T-cell (primary cell): Measurements from ENCODE around the gene PMEPA1. TPM values are rescaled to one million over a fixed set of nuclear protein-coding genes. Genes with fewer than 3 reads are reported as not detected.

Experiments used
- ATAC-seq, 4 experiments: fragments of 200-7000 bp in 3 of 4; fragments of 150-1000 bp in 1 of 4; cut with Tn5 transposase; replicated peaks in 1 of 4; 1 replicate in 3 of 4; 2 replicates in 1 of 4; pipeline ENCODE4 v1.10.0; 2021; ENCODE audit warnings: moderate library complexity in 3 of 4, mild to moderate bottlenecking in 2 of 4, moderate number of reproducible peaks in 1 of 4
- CTCF ChIA-PET, 2 donors: fragments of 300-600 bp; sonication (Branson Sonifier 250); formaldehyde crosslinking; loops; one replicate each; lab custom pipeline; 2022; ENCODE audit warnings: antibody characterized with exemption in 2 of 2; lab: Charles Lee
- POLR2A ChIA-PET, 2 donors: fragments of 300-600 bp; sonication (Branson Sonifier 250); formaldehyde crosslinking; loops; one replicate each; lab custom pipeline; 2022; ENCODE audit warnings: antibody characterized with exemption in 2 of 2; lab: Charles Lee
- DNase-seq, 35 experiments: peaks; one replicate each; pipeline versions ENCODE4 v3.0.0 to v3.0.0-alpha.2; 2013 to 2023
- H3K27ac ChIP-seq: one replicate; pipeline ENCODE4 v1.5.1; 2013; ENCODE audit warnings: low read length
- H3K27me3 ChIP-seq, 2 experiments: replicated peaks in 1 of 2; 1 replicate in 1 of 2; 2 replicates in 1 of 2; pipeline versions ENCODE4 v1.6.1 to v1.7.0; 2013; ENCODE audit warnings: low read length in 1 of 2, mixed read lengths in 1 of 2; ENCODE audit not compliant: control insufficient read depth in 2 of 2, insufficient read depth in 2 of 2; ENCODE audit errors: extremely low read depth in 1 of 2
- H3K36me3 ChIP-seq, 2 donors: 1 replicate in 1 of 2; 2 replicates in 1 of 2; pipeline versions ENCODE4 v1.6.1 to v1.7.0; 2013; ENCODE audit warnings: low read length in 1 of 2; ENCODE audit not compliant: control insufficient read depth in 2 of 2, insufficient read depth in 1 of 2; ENCODE audit errors: extremely low read depth in 1 of 2
- H3K4me1 ChIP-seq, 2 experiments: 1 replicate in 1 of 2; 2 replicates in 1 of 2; pipeline versions ENCODE4 v1.6.1 to v1.7.0; 2013; ENCODE audit warnings: low read length in 2 of 2, mixed read lengths in 1 of 2; ENCODE audit not compliant: insufficient read depth in 2 of 2, control insufficient read depth in 1 of 2; ENCODE audit errors: extremely low read depth in 1 of 2
- H3K4me3 ChIP-seq, 2 donors: 1 replicate in 1 of 2; 2 replicates in 1 of 2; pipeline versions ENCODE4 v1.5.1 to v1.7.0; 2013; ENCODE audit warnings: mild to moderate bottlenecking in 2 of 2, low read length in 1 of 2, moderate library complexity in 1 of 2; ENCODE audit not compliant: control insufficient read depth in 1 of 2; ENCODE audit errors: extremely low read depth in 1 of 2
- H3K9me3 ChIP-seq: 2 replicates; pipeline ENCODE4 v1.7.0; 2013
- H3K27ac Mint-ChIP-seq, 2 donors: one replicate each; pipeline ENCODE4 v1.8.0; 2020 to 2021; ENCODE audit warnings: mild to moderate bottlenecking in 2 of 2, mixed read lengths in 2 of 2
- H3K27me3 Mint-ChIP-seq, 2 donors: one replicate each; pipeline ENCODE4 v1.8.0; 2021 to 2022; ENCODE audit warnings: mixed read lengths in 2 of 2
- H3K36me3 Mint-ChIP-seq: one replicate; pipeline ENCODE4 v1.8.0; 2021; ENCODE audit warnings: mixed read lengths
- H3K4me1 Mint-ChIP-seq, 3 donors: one replicate each; pipeline ENCODE4 v1.8.0; 2020 to 2022; ENCODE audit warnings: mixed read lengths in 3 of 3, mild to moderate bottlenecking in 1 of 3
- H3K4me3 Mint-ChIP-seq, 3 donors: one replicate each; pipeline ENCODE4 v1.8.0; 2020 to 2022; ENCODE audit warnings: mild to moderate bottlenecking in 3 of 3, mixed read lengths in 3 of 3, moderate library complexity in 3 of 3
- H3K9me3 Mint-ChIP-seq, 3 donors: one replicate each; pipeline ENCODE4 v1.8.0; 2020 to 2022; ENCODE audit warnings: mixed read lengths in 3 of 3
- WGBS: methylation state at CpG from one replicate; pipeline ENCODE4 v1.1.5; 2013; ENCODE audit warnings: missing lambda C conversion rate; ENCODE audit not compliant: insufficient coverage; 5-methylcytosine and 5-hydroxymethylcytosine counted together
- total RNA-seq, 35 experiments: library from RNA in 6 of 35; stranded (reverse) in 6 of 35; fragments of 120-200 nt in 1 of 35; gene quantifications; one replicate each; pipeline versions ENCODE4 v1.2.1 to v1.2.4 and lab custom pipeline; 2013 to 2026

PMEPA1 gene
- total RNA-seq, 5 donors from 2014 or later (not counting 1 experiment from before 2014, with no cell fraction given), result 6.0 to 30.4 (median 21.7) TPM

- no peak for ATAC-seq
- H3K4me1 ChIP-seq, result peaks cover 0 to 11% of the 10 kb centered on the region in 2 experiments
- no peaks in the 10 kb centered on the region for H3K9me3 ChIP-seq
- POLR2A ChIA-PET, result no interaction called here
- no peak overlapping the region for H3K4me3 ChIP-seq
- Mint-ChIP-seq H3K36me3 (peaks cover 9% of the 10 kb centered on the region), H3K9me3 (no peaks in the 10 kb centered on the region), H3K4me3 (no peak overlapping the region), H3K27ac (no peak overlapping the region), H3K27me3 (peaks cover 0 to 8% of the 10 kb centered on the region in 2 donors), H3K4me1 (peaks cover 14 to 21% (median 16%) of the 10 kb centered on the region in 3 donors)
- WGBS, result 89% methylated on average over 14 of the region's 17 CpGs
- no peak overlapping the region for H3K27ac ChIP-seq
- no peak for DNase-seq
- peaks cover 0 to 26% of the 10 kb centered on the region in 2 experiments for H3K27me3 ChIP-seq
- no peaks in the 10 kb centered on the region for H3K36me3 ChIP-seq
- CTCF ChIA-PET, result no interaction called here
Measured at GRCh38 chr20:57672953-57673575, 36.8 kb downstream of the PMEPA1 start.

GRCh38 chr20:57672164-57672563 lies 37.7 kb downstream of the PMEPA1 start:
- Histone ChIP-seq H3K4me3 (no peak overlapping the region), H3K27ac (no peak overlapping the region), H3K9me3 (no peaks in the 10 kb centered on the region), H3K4me1 (peaks cover 0 to 11% of the 10 kb centered on the region in 2 experiments), H3K36me3 (no peaks in the 10 kb centered on the region), H3K27me3 (peaks cover 0 to 26% of the 10 kb centered on the region in 2 experiments)
- Mint-ChIP-seq H3K4me1 (peaks cover 10 to 14% (median 12%) of the 10 kb centered on the region in 3 donors), H3K4me3 (no peak overlapping the region), H3K27ac (no peak overlapping the region), H3K27me3 (peaks cover 0 to 6% of the 10 kb centered on the region in 2 donors), H3K9me3 (no peaks in the 10 kb centered on the region), H3K36me3 (peaks cover 9% of the 10 kb centered on the region)
- WGBS, result 54% methylated on average over 26 of the region's 26 CpGs
- CTCF ChIA-PET, result no interaction called here
- peak in 3 of 35 experiments; percentile 12 to 31 (median 13) for DNase-seq
- POLR2A ChIA-PET, result no interaction called here
- peak in 1 of 4 experiments; percentile 61 for ATAC-seq

GRCh38 chr20:57671662-57672061 lies 38.2 kb downstream of the PMEPA1 start:
- H3K27ac ChIP-seq, result no peak overlapping the region
- no peaks in the 10 kb centered on the region for H3K9me3 Mint-ChIP-seq
- H3K36me3 Mint-ChIP-seq, result peaks cover 9% of the 10 kb centered on the region
- no peak overlapping the region for H3K4me3 Mint-ChIP-seq
- CTCF ChIA-PET, result no interaction called here
- H3K4me3 ChIP-seq, result no peak overlapping the region
- ATAC-seq (no peak), DNase-seq (no peak)
- no peaks in the 10 kb centered on the region for H3K9me3 ChIP-seq
- no peak overlapping the region for H3K27ac Mint-ChIP-seq
- peaks cover 5 to 8% (median 7%) of the 10 kb centered on the region in 3 donors for H3K4me1 Mint-ChIP-seq
- POLR2A ChIA-PET, result no interaction called here
- H3K4me1 ChIP-seq, result peaks cover 0 to 7% of the 10 kb centered on the region in 2 experiments
- no peaks in the 10 kb centered on the region for H3K36me3 ChIP-seq
- peaks cover 0 to 2% of the 10 kb centered on the region in 2 donors for H3K27me3 Mint-ChIP-seq
- WGBS, result 100% methylated on average over 2 of the region's 4 CpGs
- peaks cover 0 to 23% of the 10 kb centered on the region in 2 experiments for H3K27me3 ChIP-seq

- H3K27ac ChIP-seq, result no peak overlapping the region
- DNase-seq (no peak), ATAC-seq (no peak)
- no peaks in the 10 kb centered on the region for H3K9me3 ChIP-seq
- H3K27me3 Mint-ChIP-seq, result peaks cover 0 to 2% of the 10 kb centered on the region in 2 donors
- no peaks in the 10 kb centered on the region for H3K36me3 ChIP-seq
- peaks cover 3 to 8% (median 3%) of the 10 kb centered on the region in 3 donors for H3K4me1 Mint-ChIP-seq
- peaks cover 9% of the 10 kb centered on the region for H3K36me3 Mint-ChIP-seq
- ChIA-PET CTCF (interaction anchor here in 1 of 2 donors (0.6 kb wide), 1 partner anchor 20 kb away, joined by 3 read pairs; no protein-coding TSS in a partner anchor), POLR2A (no interaction called here)
- peaks cover 0 to 19% of the 10 kb centered on the region in 2 experiments for H3K27me3 ChIP-seq
- WGBS, result no CpG with 5 or more reads among the region's 10 CpGs
- H3K4me3 Mint-ChIP-seq, result no peak overlapping the region
- H3K4me3 ChIP-seq, result no peak overlapping the region
- H3K27ac Mint-ChIP-seq, result no peak overlapping the region
- H3K9me3 Mint-ChIP-seq, result no peaks in the 10 kb centered on the region
- H3K4me1 ChIP-seq, result peaks cover 0 to 4% of the 10 kb centered on the region in 2 experiments
Measured at GRCh38 chr20:57671072-57671391, 38.8 kb downstream of the PMEPA1 start.

- Mint-ChIP-seq H3K9me3 (no peaks in the 10 kb centered on the region), H3K27ac (no peak overlapping the region), H3K36me3 (peaks cover 9% of the 10 kb centered on the region), H3K27me3 (peaks cover 0 to 2% of the 10 kb centered on the region in 2 donors), H3K4me3 (no peak overlapping the region), H3K4me1 (peaks cover 0 to 6% (median 3%) of the 10 kb centered on the region in 3 donors)
- WGBS, result 84% methylated on average over 17 of the region's 21 CpGs
- H3K4me1 ChIP-seq, result peaks cover 0 to 4% of the 10 kb centered on the region in 2 experiments
- H3K27ac ChIP-seq, result no peak overlapping the region
- ChIA-PET CTCF (interaction anchor here in 1 of 2 donors (0.6 kb wide), 1 partner anchor 19 kb away, joined by 3 read pairs; no protein-coding TSS in a partner anchor), POLR2A (interaction anchor here in 1 of 2 donors (0.6 kb wide), 1 partner anchor 287 kb away, joined by 6 read pairs; no protein-coding TSS in a partner anchor)
- H3K9me3 ChIP-seq, result no peaks in the 10 kb centered on the region
- H3K36me3 ChIP-seq, result no peaks in the 10 kb centered on the region
- H3K27me3 ChIP-seq, result peaks cover 0 to 14% of the 10 kb centered on the region in 2 experiments
- no peak for DNase-seq
- ATAC-seq, result no peak
- no peak overlapping the region for H3K4me3 ChIP-seq
Measured at GRCh38 chr20:57670288-57671071, 39.3 kb downstream of the PMEPA1 start.

GRCh38 chr20:57669632-57670031 lies 40.2 kb downstream of the PMEPA1 start:
- H3K27ac Mint-ChIP-seq, result no peak overlapping the region
- H3K4me3 Mint-ChIP-seq, result no peak overlapping the region
- peaks cover 0 to 2% of the 10 kb centered on the region in 2 donors for H3K27me3 Mint-ChIP-seq
- ATAC-seq (no peak), DNase-seq (no peak)
- Histone ChIP-seq H3K27me3 (peaks cover 0 to 10% of the 10 kb centered on the region in 2 experiments), H3K9me3 (no peaks in the 10 kb centered on the region), H3K27ac (no peak overlapping the region), H3K4me3 (no peak overlapping the region), H3K36me3 (no peaks in the 10 kb centered on the region), H3K4me1 (peaks cover 0 to 4% of the 10 kb centered on the region in 2 experiments)
- ChIA-PET CTCF (interaction anchor here in 1 of 2 donors (0.6 kb wide), 1 partner anchor 192 kb away, joined by 4 read pairs; no protein-coding TSS in a partner anchor), POLR2A (no interaction called here)
- H3K36me3 Mint-ChIP-seq, result peaks cover 6% of the 10 kb centered on the region
- peaks cover 0 to 6% (median 3%) of the 10 kb centered on the region in 3 donors for H3K4me1 Mint-ChIP-seq
- no peaks in the 10 kb centered on the region for H3K9me3 Mint-ChIP-seq
- WGBS, result no CpG with 5 or more reads among the region's 8 CpGs
